Measurements from ENCODE around the gene PRR23C.

The PRR23C gene

GRCh38 chr3:138995706-138996105 lies 49.0 kb downstream of the PRR23C start:
- no peak for DNase-seq
